Measurements from ENCODE around the gene RASSF5.
A peak's percentile ranks its signal among the peaks of the same experiment; 100 is the strongest.
"Not testable (repeated sequence)": the region's sequence is repeated elsewhere in the genome, so short reads cannot be mapped to it uniquely, and the experiment has no call there.

Gene RASSF5

DNA sequence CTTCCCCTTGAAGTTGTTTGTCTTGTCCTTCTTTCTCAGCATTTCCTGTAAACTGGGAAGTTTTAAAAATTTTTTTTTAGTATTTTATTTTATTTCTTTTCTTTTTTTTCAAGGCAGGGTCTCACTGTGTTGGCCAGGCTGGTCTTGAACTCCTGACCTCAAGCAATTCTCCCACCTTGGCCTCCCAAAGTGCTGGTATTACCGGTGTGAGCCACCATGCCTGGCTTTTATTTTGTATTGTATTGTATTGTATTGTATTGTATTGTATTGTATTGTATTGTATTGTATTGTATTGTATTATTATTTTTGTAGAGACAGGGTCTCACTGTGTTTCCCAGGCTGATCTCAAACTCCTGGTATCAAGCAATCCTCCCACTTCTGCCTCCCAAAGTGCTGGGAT, 23.5 kb upstream of the RASSF5 start:
- H3K79me1 ChIP-seq (ENCODE audit: low read length); H3K4me2 ChIP-seq (ENCODE audit: low read length); H2BK15ac ChIP-seq (replicated peaks; ENCODE audit: low read depth); DNase-seq; H3K4me1 ChIP-seq (ENCODE audit: control insufficient read depth, low read depth, low read length); H3K9ac ChIP-seq (ENCODE audit: low read length); H3K27ac ChIP-seq (ENCODE audit: low read depth, low read length); H3K4me3 ChIP-seq (ENCODE audit: low read length); H3K23ac ChIP-seq (ENCODE audit: low read length); H4K5ac ChIP-seq (ENCODE audit: low read length); H3K79me2 ChIP-seq (ENCODE audit: control insufficient read depth, insufficient read depth, low read length); H2BK120ac ChIP-seq (ENCODE audit: low read depth, low read length); H3K18ac ChIP-seq (ENCODE audit: low read length); H2AK5ac ChIP-seq (ENCODE audit: low read length); H3K36me3 ChIP-seq (ENCODE audit: control insufficient read depth, insufficient read depth, low read length); H2BK5ac ChIP-seq (ENCODE audit: low read length); H4K8ac ChIP-seq (ENCODE audit: low read depth, low read length); H3K4ac ChIP-seq (ENCODE audit: low read depth, low read length); H3K27me3 ChIP-seq (ENCODE audit: insufficient read depth, low read length, poor library complexity); H3K56ac ChIP-seq (ENCODE audit: low read length): not testable (repeated sequence)
- WGBS (ENCODE audit: extremely low coverage, insufficient coverage, low lambda C conversion rate), result no CpG with 5 or more reads among the region's 1 CpG

DNA sequence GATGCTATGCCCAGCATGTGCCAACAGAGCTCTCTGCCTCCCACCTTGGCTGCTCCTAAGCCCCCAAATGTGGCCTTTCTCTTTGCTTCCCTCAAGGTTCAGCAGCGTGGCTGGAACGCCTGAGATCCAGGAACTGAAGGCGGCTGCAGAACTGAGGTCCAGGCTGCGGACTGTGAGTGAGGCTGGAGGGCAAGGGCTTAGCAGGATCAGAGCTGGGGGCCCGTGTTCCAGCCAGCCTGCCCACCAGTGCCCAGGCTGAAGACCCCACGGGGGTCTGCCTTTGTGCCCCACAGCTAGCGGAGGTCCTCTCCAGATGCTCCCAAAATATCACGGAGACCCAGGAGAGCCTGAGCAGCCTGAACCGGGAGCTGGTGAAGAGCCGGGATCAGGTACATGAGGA, 22.4 kb upstream of the RASSF5 start:
- Histone ChIP-seq H3K79me1 (ENCODE audit: low read length) (no peaks in the 10 kb centered on the region), H3K4me3 (ENCODE audit: low read length) (no peak overlapping the region), H3K4me2 (ENCODE audit: low read length) (no peak overlapping the region), H3K4ac (ENCODE audit: low read depth, low read length) (no peak overlapping the region), H3K4me1 (ENCODE audit: control insufficient read depth, low read depth, low read length) (no peaks in the 10 kb centered on the region), H3K27ac (ENCODE audit: low read depth, low read length) (no peak overlapping the region), H3K36me3 (ENCODE audit: control insufficient read depth, insufficient read depth, low read length) (no peaks in the 10 kb centered on the region), H3K23ac (ENCODE audit: low read length) (no peak overlapping the region), H2BK5ac (ENCODE audit: low read length) (no peak overlapping the region), H2AK5ac (ENCODE audit: low read length) (no peak overlapping the region), H3K56ac (ENCODE audit: low read length) (no peak overlapping the region), H3K79me2 (ENCODE audit: control insufficient read depth, insufficient read depth, low read length) (no peaks in the 10 kb centered on the region), H4K5ac (ENCODE audit: low read length) (no peak overlapping the region), H4K8ac (ENCODE audit: low read depth, low read length) (no peak overlapping the region), H3K27me3 (ENCODE audit: insufficient read depth, low read length, poor library complexity) (no peaks in the 10 kb centered on the region), H2BK120ac (ENCODE audit: low read depth, low read length) (no peak overlapping the region), H3K18ac (ENCODE audit: low read length) (no peak overlapping the region), H2BK15ac (replicated peaks; ENCODE audit: low read depth) (no peak overlapping the region), H3K9ac (ENCODE audit: low read length) (no peak overlapping the region)
- WGBS (ENCODE audit: extremely low coverage, insufficient coverage, low lambda C conversion rate), result no CpG with 5 or more reads among the region's 10 CpGs
- no peak for DNase-seq

DNA sequence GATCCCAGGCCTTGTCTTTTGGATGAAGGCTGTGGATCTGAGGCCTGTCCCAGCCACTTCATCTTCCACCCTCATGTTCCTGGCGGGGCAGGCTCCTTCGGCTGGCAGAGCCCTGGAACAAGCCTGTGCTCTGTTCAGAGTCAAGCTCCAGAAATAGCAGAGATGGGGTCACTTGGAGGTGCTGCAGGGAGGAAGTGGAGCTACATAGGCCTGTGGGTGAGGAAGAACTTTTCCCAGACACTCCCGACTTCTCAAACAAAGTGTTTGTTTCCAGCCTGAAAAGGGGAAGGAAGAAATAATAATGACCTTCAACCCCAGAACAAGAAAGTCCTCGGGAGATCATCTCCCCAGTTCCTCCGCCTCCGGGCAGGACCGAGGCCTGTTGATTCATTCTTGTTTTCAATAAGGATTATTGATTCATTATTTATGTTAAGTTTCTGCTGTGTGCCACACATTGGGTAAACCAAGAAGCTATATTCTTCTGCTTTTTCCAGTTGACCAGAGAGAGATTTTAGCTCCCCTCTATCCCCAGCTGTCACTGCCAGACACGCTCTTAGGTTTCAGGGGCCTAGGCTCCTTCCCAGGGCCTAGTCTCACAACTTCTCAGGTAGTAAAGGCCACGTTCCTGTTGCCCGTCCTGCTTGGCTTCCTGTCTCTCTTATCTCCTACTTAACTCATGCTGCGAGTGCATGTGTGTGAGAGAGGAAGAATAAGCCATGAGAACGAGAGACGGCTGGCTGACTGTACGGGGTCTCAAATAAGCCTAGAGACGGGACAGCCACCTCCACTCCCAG, 20.1 kb upstream of the RASSF5 start:
- Histone ChIP-seq H3K36me3 (ENCODE audit: control insufficient read depth, insufficient read depth, low read length) (peaks cover 1% of the 10 kb centered on the region), H2BK120ac (ENCODE audit: low read depth, low read length) (no peak overlapping the region), H4K5ac (ENCODE audit: low read length) (no peak overlapping the region), H3K9ac (ENCODE audit: low read length) (no peak overlapping the region), H2AK5ac (ENCODE audit: low read length) (no peak overlapping the region), H3K56ac (ENCODE audit: low read length) (no peak overlapping the region), H3K27ac (ENCODE audit: low read depth, low read length) (no peak overlapping the region), H3K79me2 (ENCODE audit: control insufficient read depth, insufficient read depth, low read length) (no peaks in the 10 kb centered on the region), H2BK5ac (ENCODE audit: low read length) (no peak overlapping the region), H3K27me3 (ENCODE audit: insufficient read depth, low read length, poor library complexity) (no peaks in the 10 kb centered on the region), H4K8ac (ENCODE audit: low read depth, low read length) (no peak overlapping the region), H3K79me1 (ENCODE audit: low read length) (no peaks in the 10 kb centered on the region), H3K18ac (ENCODE audit: low read length) (no peak overlapping the region), H3K4me1 (ENCODE audit: control insufficient read depth, low read depth, low read length) (no peaks in the 10 kb centered on the region), H2BK15ac (replicated peaks; ENCODE audit: low read depth) (no peak overlapping the region), H3K4me3 (ENCODE audit: low read length) (no peak overlapping the region), H3K4ac (ENCODE audit: low read depth, low read length) (no peak overlapping the region), H3K4me2 (ENCODE audit: low read length) (no peak overlapping the region), H3K23ac (ENCODE audit: low read length) (no peak overlapping the region)
- peak; percentile 56 for DNase-seq
- no CpG with 5 or more reads among the region's 15 CpGs for WGBS (ENCODE audit: extremely low coverage, insufficient coverage, low lambda C conversion rate)

DNA sequence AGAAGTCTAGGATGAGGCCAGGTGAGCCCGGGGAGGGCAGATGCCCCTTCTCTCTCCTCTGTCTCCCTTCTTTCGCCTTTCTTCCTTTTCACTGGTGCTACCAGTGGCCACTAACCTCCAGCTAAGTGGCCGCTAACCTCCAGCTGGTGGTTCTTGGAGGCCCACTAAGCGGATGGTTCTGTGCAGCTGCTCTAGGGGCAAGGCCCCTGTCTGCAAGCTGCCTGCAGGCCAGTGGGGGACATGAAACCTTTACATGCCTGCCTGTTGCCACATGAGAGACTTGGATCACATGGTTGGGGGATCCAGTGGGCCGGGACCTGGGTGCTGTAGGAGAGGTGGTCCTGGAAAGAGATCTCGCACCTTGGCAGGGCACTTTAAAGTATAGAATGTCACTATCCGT, 19.4 kb upstream of the RASSF5 start:
- WGBS (ENCODE audit: extremely low coverage, insufficient coverage, low lambda C conversion rate), result no CpG with 5 or more reads among the region's 7 CpGs

DNA sequence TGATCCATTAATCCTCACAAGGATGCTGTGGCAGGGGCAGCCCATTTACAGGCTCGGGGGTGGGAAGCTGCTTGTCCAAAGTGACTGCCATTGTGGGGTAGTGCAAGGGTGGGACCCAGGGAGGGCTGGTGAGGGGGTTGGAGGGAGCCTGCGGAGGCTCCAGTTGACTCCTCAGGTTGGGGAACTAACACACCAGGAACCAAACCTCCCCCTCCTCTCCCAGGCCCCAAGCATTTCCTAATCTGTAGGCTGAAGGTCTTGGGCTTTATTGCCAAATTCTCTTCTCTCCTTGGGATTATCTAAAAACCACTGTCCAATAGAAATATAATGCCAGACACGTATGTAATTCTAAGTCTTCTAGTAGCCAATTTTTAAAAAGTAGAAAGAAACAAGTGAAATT, 18.9 kb upstream of the RASSF5 start:
- H3K27me3 ChIP-seq (ENCODE audit: insufficient read depth, low read length, poor library complexity), result no peaks in the 10 kb centered on the region
- H4K8ac ChIP-seq (ENCODE audit: low read depth, low read length), result no peak overlapping the region
- no peak overlapping the region for H2AK5ac ChIP-seq (ENCODE audit: low read length)
- no peak overlapping the region for H3K4me3 ChIP-seq (ENCODE audit: low read length)
- no peaks in the 10 kb centered on the region for H3K79me2 ChIP-seq (ENCODE audit: control insufficient read depth, insufficient read depth, low read length)
- H2BK15ac ChIP-seq (replicated peaks; ENCODE audit: low read depth), result no peak overlapping the region
- no peak overlapping the region for H3K56ac ChIP-seq (ENCODE audit: low read length)
- no peak for DNase-seq
- H3K23ac ChIP-seq (ENCODE audit: low read length), result no peak overlapping the region
- no peak overlapping the region for H2BK5ac ChIP-seq (ENCODE audit: low read length)
- no peak overlapping the region for H2BK120ac ChIP-seq (ENCODE audit: low read depth, low read length)
- no peak overlapping the region for H3K18ac ChIP-seq (ENCODE audit: low read length)
- H3K79me1 ChIP-seq (ENCODE audit: low read length), result no peaks in the 10 kb centered on the region
- no peaks in the 10 kb centered on the region for H3K4me1 ChIP-seq (ENCODE audit: control insufficient read depth, low read depth, low read length)
- peaks cover 1% of the 10 kb centered on the region for H3K36me3 ChIP-seq (ENCODE audit: control insufficient read depth, insufficient read depth, low read length)
- H4K5ac ChIP-seq (ENCODE audit: low read length), result no peak overlapping the region
- no peak overlapping the region for H3K4me2 ChIP-seq (ENCODE audit: low read length)
- no CpG with 5 or more reads among the region's 3 CpGs for WGBS (ENCODE audit: extremely low coverage, insufficient coverage, low lambda C conversion rate)
- no peak overlapping the region for H3K9ac ChIP-seq (ENCODE audit: low read length)
- H3K27ac ChIP-seq (ENCODE audit: low read depth, low read length), result no peak overlapping the region
- H3K4ac ChIP-seq (ENCODE audit: low read depth, low read length), result no peak overlapping the region

More for the DNA sequence above, 19.4 kb upstream of the RASSF5 start:
- no peak overlapping the region for H3K4me2 ChIP-seq (ENCODE audit: low read length)
- H3K4me1 ChIP-seq (ENCODE audit: control insufficient read depth, low read depth, low read length), result no peaks in the 10 kb centered on the region
- peak overlapping the region; percentile 66 for H3K23ac ChIP-seq (ENCODE audit: low read length)
- H3K9ac ChIP-seq (ENCODE audit: low read length), result no peak overlapping the region
- H2BK15ac ChIP-seq (replicated peaks; ENCODE audit: low read depth), result no peak overlapping the region
- DNase-seq, result no peak
- H2BK120ac ChIP-seq (ENCODE audit: low read depth, low read length), result no peak overlapping the region
- H3K36me3 ChIP-seq (ENCODE audit: control insufficient read depth, insufficient read depth, low read length), result peaks cover 1% of the 10 kb centered on the region
- H2AK5ac ChIP-seq (ENCODE audit: low read length), result no peak overlapping the region
- H4K5ac ChIP-seq (ENCODE audit: low read length), result no peak overlapping the region
- no peak overlapping the region for H2BK5ac ChIP-seq (ENCODE audit: low read length)
- H3K56ac ChIP-seq (ENCODE audit: low read length), result peak overlapping the region; percentile 47
- H3K4me3 ChIP-seq (ENCODE audit: low read length), result no peak overlapping the region
- H3K79me1 ChIP-seq (ENCODE audit: low read length), result no peaks in the 10 kb centered on the region
- no peak overlapping the region for H4K8ac ChIP-seq (ENCODE audit: low read depth, low read length)
- H3K4ac ChIP-seq (ENCODE audit: low read depth, low read length), result no peak overlapping the region
- no peaks in the 10 kb centered on the region for H3K79me2 ChIP-seq (ENCODE audit: control insufficient read depth, insufficient read depth, low read length)
- H3K18ac ChIP-seq (ENCODE audit: low read length), result no peak overlapping the region
- H3K27me3 ChIP-seq (ENCODE audit: insufficient read depth, low read length, poor library complexity), result no peaks in the 10 kb centered on the region
- no peak overlapping the region for H3K27ac ChIP-seq (ENCODE audit: low read depth, low read length)

All from mesendoderm (in vitro differentiated cells).